ENCODE measurements around the gene TBX6. TPM values are rescaled to one million over a fixed set of nuclear protein-coding genes. Genes with fewer than 3 reads are reported as not detected.

TBX6 gene
- total RNA-seq, 1 experiment from 2014 or later, result 0.46 TPM

- BruUV-seq (replicated peaks), result no TSS peak
- H3K4me1 ChIP-seq (ENCODE audit: control insufficient read depth, insufficient read depth, low read length), result 0 out of 2 replicates have a peak, but pooled peaks cover 4% of the 10 kb centered on the region
- no peak overlapping the region for H3K27ac ChIP-seq (ENCODE audit: low read length)
- no peak overlapping the region for H3K4me3 ChIP-seq (ENCODE audit: low read depth in 2 of 2, low read length in 2 of 2)
- TF ChIP-seq REST (IDR thresholded peaks at IDR 0.05; ENCODE audit: insufficient read depth in 1 of 2, low read depth in 2 of 2, low read length in 1 of 2), result no peak
- no peak for TF ChIP-seq TCF7L2 (IDR thresholded peaks at IDR 0.05; ENCODE audit: low read depth, low read length)
- TF ChIP-seq CTCF (IDR thresholded peaks at IDR 0.05), result no peak
- no peak for TF ChIP-seq POLR2AphosphoS5 (IDR thresholded peaks at IDR 0.05; ENCODE audit: low read depth, low read length)
- no peak for TF ChIP-seq SIN3A (IDR thresholded peaks at IDR 0.05; ENCODE audit: borderline replicate concordance, insufficient read depth, low read depth, low read length)
- in situ Hi-C loops (cut with HindIII; ENCODE audit: low pct_unique_long_range_greater_than_20kb, low sequenced_read_pairs), result no loop called here
- no peaks in the 10 kb centered on the region for H3K27me3 ChIP-seq (ENCODE audit: control insufficient read depth, insufficient read depth, low read length)
- ChIA-PET CTCF (no interaction called here), POLR2A (no interaction called here)
- DNase-seq (ENCODE audit: low read depth, low spot score) (no peak), ATAC-seq (no peak)
- peaks cover 6% of the 10 kb centered on the region for H3K36me3 ChIP-seq (ENCODE audit: control insufficient read depth, insufficient read depth, low read length)
- intact Hi-C loops (cut with micrococcal nuclease; ENCODE audit: unreplicated experiment), result no loop called here
- no peaks in the 10 kb centered on the region for H3K9me3 ChIP-seq (ENCODE audit: control insufficient read depth, insufficient read depth, low read depth, low read length)
These were observed 6.9 kb downstream of the TBX6 start for GRCh38 chr16:30084816-30085159.

GRCh38 chr16:30084096-30084815 lies 7.5 kb downstream of the TBX6 start:
- ATAC-seq (no peak), DNase-seq (ENCODE audit: low read depth, low spot score) (no peak)
- no peak overlapping the region for H3K4me3 ChIP-seq (ENCODE audit: low read depth in 2 of 2, low read length in 2 of 2)
- ChIA-PET POLR2A (no interaction called here), CTCF (no interaction called here)
- TF ChIP-seq SIN3A (IDR thresholded peaks at IDR 0.05; ENCODE audit: borderline replicate concordance, insufficient read depth, low read depth, low read length), result no peak
- no peak for TF ChIP-seq TCF7L2 (IDR thresholded peaks at IDR 0.05; ENCODE audit: low read depth, low read length)
- no peak for TF ChIP-seq POLR2AphosphoS5 (IDR thresholded peaks at IDR 0.05; ENCODE audit: low read depth, low read length)
- no peak for TF ChIP-seq REST (IDR thresholded peaks at IDR 0.05; ENCODE audit: insufficient read depth in 1 of 2, low read depth in 2 of 2, low read length in 1 of 2)
- TF ChIP-seq CTCF (IDR thresholded peaks at IDR 0.05), result no peak
- no peak overlapping the region for H3K27ac ChIP-seq (ENCODE audit: low read length)
- no peaks in the 10 kb centered on the region for H3K27me3 ChIP-seq (ENCODE audit: control insufficient read depth, insufficient read depth, low read length)
- 0 out of 2 replicates have a peak, but pooled peaks cover 4% of the 10 kb centered on the region for H3K4me1 ChIP-seq (ENCODE audit: control insufficient read depth, insufficient read depth, low read length)
- intact Hi-C loops (cut with micrococcal nuclease; ENCODE audit: unreplicated experiment) (no loop called here), in situ Hi-C loops (cut with HindIII; ENCODE audit: low pct_unique_long_range_greater_than_20kb, low sequenced_read_pairs) (no loop called here)
- H3K9me3 ChIP-seq (ENCODE audit: control insufficient read depth, insufficient read depth, low read depth, low read length), result no peaks in the 10 kb centered on the region
- peaks cover 6% of the 10 kb centered on the region for H3K36me3 ChIP-seq (ENCODE audit: control insufficient read depth, insufficient read depth, low read length)
- BruUV-seq (replicated peaks), result no TSS peak
